ENCODE results near the gene ZNF783.
"Not testable (repeated sequence)": the region's sequence is repeated elsewhere in the genome, so short reads cannot be mapped to it uniquely, and the experiment has no call there.

Gene ZNF783

DNA sequence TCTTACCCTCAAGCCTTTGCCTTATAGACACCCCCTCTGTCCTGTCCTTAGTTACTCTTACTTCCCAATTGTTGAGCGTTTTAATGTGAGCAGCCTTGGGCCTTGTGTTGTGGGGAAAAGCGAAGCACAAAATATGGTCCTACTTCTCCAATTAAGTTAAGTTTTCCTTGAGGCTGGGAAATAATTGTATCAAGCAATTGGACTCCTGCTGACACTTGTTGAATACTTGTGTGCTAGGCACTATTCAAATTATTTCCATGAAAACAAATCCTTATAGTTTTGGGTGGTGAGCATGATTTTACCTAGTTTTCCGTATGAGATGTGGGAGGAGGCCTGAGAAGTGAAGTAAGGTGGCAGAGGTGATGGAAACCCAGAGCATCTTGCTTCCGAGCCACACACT, 5.4 kb upstream of the ZNF783 start:
- peaks cover 44% of the 10 kb centered on the region for H3K36me3 ChIP-seq (ENCODE audit: control insufficient read depth, insufficient read depth, low read length)
- no peak overlapping the region for H3K4me3 ChIP-seq (ENCODE audit: extremely low read depth, insufficient read depth, low read length, poor library complexity, severe bottlenecking)
- H3K9me3 ChIP-seq (ENCODE audit: control insufficient read depth, low read length): no peaks in the 10 kb centered on the region
- 100% methylated on average over 2 of the region's 4 CpGs for WGBS, 2 experiments (ENCODE audit: insufficient coverage in 2 of 2)
- no peaks in the 10 kb centered on the region for H3K4me1 ChIP-seq (ENCODE audit: control insufficient read depth, insufficient read depth, low read length, poor library complexity, severe bottlenecking)
- H3K27ac ChIP-seq (ENCODE audit: low read depth, low read length, severe bottlenecking): no peak overlapping the region

DNA sequence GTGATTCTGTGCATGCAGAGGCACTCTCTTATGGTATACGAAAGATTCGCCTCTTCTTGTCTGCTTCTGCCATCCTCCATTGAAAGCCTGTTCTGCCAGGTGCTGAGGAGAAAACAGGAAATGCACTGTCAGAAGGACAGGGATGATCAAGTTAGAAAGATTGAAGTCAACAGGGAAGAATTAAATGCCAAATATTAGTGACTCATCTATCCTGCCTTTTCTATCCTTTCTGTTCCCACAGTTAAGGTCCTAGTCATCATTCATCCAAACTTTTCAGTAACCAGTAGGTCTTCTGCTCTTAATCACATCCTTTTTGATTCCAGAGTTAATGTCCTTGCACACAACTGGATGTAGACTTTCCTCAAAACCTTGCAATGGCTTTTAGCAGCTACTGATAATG, 4.8 kb upstream of the ZNF783 start:
- no peak overlapping the region for H3K4me3 ChIP-seq (ENCODE audit: extremely low read depth, insufficient read depth, low read length, poor library complexity, severe bottlenecking)
- no peaks in the 10 kb centered on the region for H3K4me1 ChIP-seq (ENCODE audit: control insufficient read depth, insufficient read depth, low read length, poor library complexity, severe bottlenecking)
- H3K9me3 ChIP-seq (ENCODE audit: control insufficient read depth, low read length): no peaks in the 10 kb centered on the region
- 80 to 100% methylated on average over 1 to 2 of the region's 2 CpGs for WGBS, 2 experiments (ENCODE audit: insufficient coverage in 2 of 2)
- peaks cover 39% of the 10 kb centered on the region for H3K36me3 ChIP-seq (ENCODE audit: control insufficient read depth, insufficient read depth, low read length)
- H3K27ac ChIP-seq (ENCODE audit: low read depth, low read length, severe bottlenecking): no peak overlapping the region

DNA sequence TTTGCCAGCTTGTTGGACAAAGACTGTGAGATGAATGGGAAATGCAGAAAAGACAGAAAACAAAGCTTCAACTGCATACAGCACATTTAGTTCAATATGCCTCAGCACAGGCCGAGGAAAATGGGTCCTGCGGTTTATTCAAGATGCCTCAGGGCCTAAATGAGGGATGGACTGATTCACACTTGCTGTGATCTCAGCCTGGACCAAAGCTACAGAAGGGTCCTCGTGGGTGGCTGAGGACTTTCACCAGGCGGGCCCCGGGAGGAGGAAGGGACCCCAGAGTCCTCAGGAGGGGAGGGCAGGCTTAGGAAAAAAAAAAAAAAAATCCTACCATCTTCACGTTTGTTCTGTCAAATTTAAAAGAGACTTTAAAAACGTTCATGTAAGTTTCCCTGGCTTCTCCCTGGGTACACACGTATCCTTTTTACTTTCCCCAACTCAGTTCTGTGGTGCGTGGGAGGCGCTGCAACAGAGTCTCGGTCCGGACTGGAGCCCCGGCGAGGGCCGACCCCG, 624 bp upstream of the ZNF783 start:
- no peaks in the 10 kb centered on the region for H3K4me1 ChIP-seq (ENCODE audit: control insufficient read depth, insufficient read depth, low read length, poor library complexity, severe bottlenecking)
- WGBS, 2 experiments (ENCODE audit: insufficient coverage in 2 of 2): 7 to 16% methylated on average over 12 of the region's 16 CpGs
- no peaks in the 10 kb centered on the region for H3K9me3 ChIP-seq (ENCODE audit: control insufficient read depth, low read length)
- H3K36me3 ChIP-seq (ENCODE audit: control insufficient read depth, insufficient read depth, low read length): peaks cover 24% of the 10 kb centered on the region
- peak overlapping the region; percentile 86 for H3K27ac ChIP-seq (ENCODE audit: low read depth, low read length, severe bottlenecking)
- peak overlapping the region; percentile 47 for H3K4me3 ChIP-seq (ENCODE audit: extremely low read depth, insufficient read depth, low read length, poor library complexity, severe bottlenecking)

DNA sequence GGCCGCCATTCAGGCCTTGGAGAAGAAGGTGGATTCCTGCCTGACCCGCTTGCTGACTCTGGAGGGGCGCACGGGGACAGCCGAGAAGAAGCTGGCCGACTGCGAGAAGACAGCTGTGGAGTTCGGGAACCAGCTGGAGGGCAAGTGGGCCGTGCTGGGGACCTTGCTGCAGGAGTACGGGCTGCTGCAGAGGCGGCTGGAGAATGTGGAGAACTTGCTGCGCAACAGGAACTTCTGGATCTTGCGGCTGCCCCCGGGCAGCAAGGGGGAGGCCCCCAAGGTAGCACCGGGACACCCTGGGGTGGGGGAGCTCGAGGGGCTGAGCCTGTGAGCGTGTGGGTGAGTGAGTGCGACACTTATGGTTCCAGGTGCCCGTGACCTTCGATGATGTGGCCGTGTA, 4.5 kb downstream of the ZNF783 start:
- Histone ChIP-seq H3K36me3 (ENCODE audit: control insufficient read depth, insufficient read depth, low read length) (peaks cover 56% of the 10 kb centered on the region), H3K4me3 (ENCODE audit: extremely low read depth, insufficient read depth, low read length, poor library complexity, severe bottlenecking) (no peak overlapping the region), H3K4me1 (ENCODE audit: control insufficient read depth, insufficient read depth, low read length, poor library complexity, severe bottlenecking) (no peaks in the 10 kb centered on the region), H3K9me3 (ENCODE audit: control insufficient read depth, low read length) (no peaks in the 10 kb centered on the region), H3K27ac (ENCODE audit: low read depth, low read length, severe bottlenecking) (no peak overlapping the region)
- WGBS, 2 experiments (ENCODE audit: insufficient coverage in 2 of 2): 95 to 96% methylated on average over 15 to 21 of the region's 21 CpGs

DNA sequence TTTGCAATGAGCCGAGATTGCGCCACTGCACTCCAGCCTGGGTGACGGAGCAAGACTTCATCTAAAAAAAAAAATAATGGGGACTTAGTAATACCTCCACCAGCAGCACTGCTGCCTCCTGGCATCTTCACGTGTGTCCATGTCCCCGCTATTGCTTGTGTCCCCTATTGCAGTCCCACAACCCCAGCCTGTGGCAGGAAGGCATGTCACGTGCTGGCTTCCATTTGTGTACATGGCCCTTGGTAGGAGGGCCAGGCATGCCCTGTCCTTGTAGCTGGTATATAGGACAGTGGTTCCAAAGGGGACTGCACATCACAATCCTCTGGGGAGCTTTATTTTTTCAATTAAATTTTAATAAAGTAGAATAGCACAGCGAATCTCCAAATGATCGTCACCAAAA, 5.7 kb downstream of the ZNF783 start:
- Histone ChIP-seq H3K4me1 (ENCODE audit: control insufficient read depth, insufficient read depth, low read length, poor library complexity, severe bottlenecking) (no peaks in the 10 kb centered on the region), H3K36me3 (ENCODE audit: control insufficient read depth, insufficient read depth, low read length) (peaks cover 66% of the 10 kb centered on the region), H3K4me3 (ENCODE audit: extremely low read depth, insufficient read depth, low read length, poor library complexity, severe bottlenecking) (no peak overlapping the region), H3K27ac (ENCODE audit: low read depth, low read length, severe bottlenecking) (no peak overlapping the region), H3K9me3 (ENCODE audit: control insufficient read depth, low read length) (no peaks in the 10 kb centered on the region)
- WGBS, 2 experiments (ENCODE audit: insufficient coverage in 2 of 2): 91 to 100% methylated on average over 4 to 6 of the region's 8 CpGs

DNA sequence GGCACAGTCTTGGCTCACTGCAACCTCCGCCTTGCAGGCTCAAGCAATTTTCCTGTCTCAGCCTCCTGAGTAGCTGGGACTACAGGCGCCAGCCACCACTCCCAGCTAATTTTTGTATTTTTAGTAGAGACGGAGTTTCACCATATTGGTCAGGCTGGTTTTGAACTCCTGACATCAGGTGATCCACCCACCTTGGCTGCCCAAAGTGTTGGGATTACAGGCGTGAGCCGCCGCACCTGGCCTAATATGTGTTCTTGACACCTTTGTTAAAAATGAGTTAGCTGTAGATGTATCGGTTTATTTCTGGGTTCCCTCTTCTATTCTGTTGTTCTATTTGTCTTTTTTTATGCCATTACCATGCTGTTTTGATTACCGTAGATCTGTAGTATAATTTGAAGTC, 12.4 kb downstream of the ZNF783 start:
- H3K36me3 ChIP-seq (ENCODE audit: control insufficient read depth, insufficient read depth, low read length): peaks cover 77% of the 10 kb centered on the region
- not testable (repeated sequence) for H3K4me1 ChIP-seq (ENCODE audit: control insufficient read depth, insufficient read depth, low read length, poor library complexity, severe bottlenecking); H3K4me3 ChIP-seq (ENCODE audit: extremely low read depth, insufficient read depth, low read length, poor library complexity, severe bottlenecking); H3K9me3 ChIP-seq (ENCODE audit: control insufficient read depth, low read length); H3K27ac ChIP-seq (ENCODE audit: low read depth, low read length, severe bottlenecking)
- 98 to 100% methylated on average over 4 to 5 of the region's 8 CpGs for WGBS, 2 experiments (ENCODE audit: insufficient coverage in 2 of 2)

DNA sequence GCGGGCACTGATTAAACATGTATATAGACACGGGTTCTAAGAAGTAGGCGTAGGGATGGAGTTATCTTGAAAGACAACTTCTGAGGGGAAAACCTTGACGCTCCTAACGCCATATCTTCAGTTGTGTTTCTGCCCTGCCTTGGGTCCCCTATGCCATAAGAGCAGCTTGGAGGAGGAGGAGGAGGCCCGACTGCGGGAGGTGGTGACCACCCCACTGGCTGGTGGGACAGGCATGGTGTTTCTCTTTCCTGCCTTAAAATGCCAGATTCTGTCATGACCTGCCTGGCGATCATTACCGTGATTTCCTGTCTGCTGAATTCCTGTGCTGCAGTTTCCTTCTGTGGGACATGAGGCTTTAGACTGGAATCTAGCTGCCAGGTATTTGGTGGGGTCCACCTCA, 15.9 kb downstream of the ZNF783 start:
- Histone ChIP-seq H3K4me3 (ENCODE audit: extremely low read depth, insufficient read depth, low read length, poor library complexity, severe bottlenecking) (no peak overlapping the region), H3K9me3 (ENCODE audit: control insufficient read depth, low read length) (no peaks in the 10 kb centered on the region)
- WGBS, 2 experiments (ENCODE audit: insufficient coverage in 2 of 2): 98% methylated on average over 5 to 6 of the region's 9 CpGs

DNA sequence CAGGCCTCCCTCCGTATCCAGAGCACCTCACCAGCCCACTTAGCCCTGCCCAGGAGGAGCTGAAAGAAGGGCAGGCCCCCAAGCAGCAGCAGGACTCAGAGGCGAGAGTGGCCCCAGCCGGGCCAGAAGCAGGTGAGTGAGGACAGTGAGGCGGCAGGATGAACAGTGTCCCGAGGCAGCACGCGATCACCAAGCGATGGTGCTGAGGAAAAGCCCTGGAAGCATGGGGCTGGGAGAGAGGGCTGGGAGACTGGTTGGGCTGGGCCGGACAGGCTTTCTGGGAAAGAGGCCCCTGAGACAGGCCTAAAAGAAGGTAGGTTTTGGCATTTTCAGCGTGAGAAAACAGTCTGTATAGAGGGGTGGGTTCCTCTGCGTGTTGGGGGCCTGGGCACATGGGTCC, 16.4 kb downstream of the ZNF783 start:
- Histone ChIP-seq H3K4me3 (ENCODE audit: extremely low read depth, insufficient read depth, low read length, poor library complexity, severe bottlenecking) (no peak overlapping the region), H3K27ac (ENCODE audit: low read depth, low read length, severe bottlenecking) (no peak overlapping the region), H3K9me3 (ENCODE audit: control insufficient read depth, low read length) (no peaks in the 10 kb centered on the region), H3K4me1 (ENCODE audit: control insufficient read depth, insufficient read depth, low read length, poor library complexity, severe bottlenecking) (peaks cover 6% of the 10 kb centered on the region), H3K36me3 (ENCODE audit: control insufficient read depth, insufficient read depth, low read length) (peaks cover 79% of the 10 kb centered on the region)
- 95 to 96% methylated on average over 10 of the region's 11 CpGs for WGBS, 2 experiments (ENCODE audit: insufficient coverage in 2 of 2)

More for the DNA sequence above, 15.9 kb downstream of the ZNF783 start:
- Histone ChIP-seq H3K27ac (ENCODE audit: low read depth, low read length, severe bottlenecking) (no peak overlapping the region), H3K4me1 (ENCODE audit: control insufficient read depth, insufficient read depth, low read length, poor library complexity, severe bottlenecking) (peaks cover 6% of the 10 kb centered on the region), H3K36me3 (ENCODE audit: control insufficient read depth, insufficient read depth, low read length) (peaks cover 81% of the 10 kb centered on the region)

DNA sequence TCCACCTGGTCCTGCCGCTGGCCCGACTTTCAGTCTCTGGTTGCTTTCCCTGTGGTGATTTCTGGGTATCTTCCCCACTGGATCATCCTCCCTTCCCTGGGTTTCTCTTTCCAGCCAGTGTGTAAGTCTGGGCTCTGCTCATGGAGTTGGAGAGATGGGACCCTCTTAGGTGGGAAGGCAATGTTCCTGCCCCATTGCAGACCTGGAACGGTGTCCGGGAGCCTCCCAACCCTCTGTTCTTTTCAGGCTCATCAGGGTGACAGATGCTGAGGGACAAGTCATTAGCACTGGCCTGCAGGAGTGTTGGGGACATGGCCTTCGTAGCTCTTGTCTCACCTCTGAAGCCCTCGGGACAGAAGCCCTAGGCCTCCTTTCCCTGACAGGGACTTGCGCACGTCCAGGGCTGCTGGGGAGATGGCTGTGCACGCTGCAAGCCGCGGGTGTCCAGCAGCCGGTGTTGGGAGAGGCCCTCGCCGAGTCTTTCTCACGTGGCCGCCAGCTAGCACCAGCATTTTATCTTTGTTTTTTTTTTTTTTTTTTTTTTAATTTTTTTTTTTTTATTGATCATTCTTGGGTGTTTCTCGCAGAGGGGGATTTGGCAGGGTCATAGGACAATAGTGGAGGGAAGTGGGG, 17.2 kb downstream of the ZNF783 start:
- Histone ChIP-seq H3K9me3 (ENCODE audit: control insufficient read depth, low read length) (no peaks in the 10 kb centered on the region), H3K36me3 (ENCODE audit: control insufficient read depth, insufficient read depth, low read length) (peaks cover 76% of the 10 kb centered on the region), H3K4me3 (ENCODE audit: extremely low read depth, insufficient read depth, low read length, poor library complexity, severe bottlenecking) (no peak overlapping the region), H3K27ac (ENCODE audit: low read depth, low read length, severe bottlenecking) (no peak overlapping the region), H3K4me1 (ENCODE audit: control insufficient read depth, insufficient read depth, low read length, poor library complexity, severe bottlenecking) (peaks cover 6% of the 10 kb centered on the region)
- 91 to 92% methylated on average over 7 to 10 of the region's 17 CpGs for WGBS, 2 experiments (ENCODE audit: insufficient coverage in 2 of 2)

DNA sequence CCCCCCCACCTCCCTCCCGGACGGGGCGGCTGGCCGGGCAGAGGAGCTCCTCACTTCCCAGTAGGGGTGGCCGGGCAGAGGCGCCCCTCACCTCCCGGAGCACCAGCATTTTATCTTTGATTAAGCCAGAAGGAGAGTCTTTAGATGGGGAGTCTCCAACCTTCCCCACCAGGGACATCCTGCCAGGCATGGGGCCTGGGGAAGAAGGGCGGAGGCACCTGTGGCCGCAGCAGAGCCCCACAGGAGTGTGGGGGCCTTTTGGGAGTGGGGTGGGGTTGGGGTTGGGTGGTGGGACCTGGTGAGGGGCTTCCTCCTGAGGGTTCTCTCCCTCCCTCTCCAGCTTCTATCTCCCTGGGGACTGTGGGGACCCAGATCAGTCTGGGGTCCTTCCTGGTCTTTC, 18.2 kb downstream of the ZNF783 start:
- H3K4me3 ChIP-seq (ENCODE audit: extremely low read depth, insufficient read depth, low read length, poor library complexity, severe bottlenecking): no peak overlapping the region
- peaks cover 71% of the 10 kb centered on the region for H3K36me3 ChIP-seq (ENCODE audit: control insufficient read depth, insufficient read depth, low read length)
- no peaks in the 10 kb centered on the region for H3K9me3 ChIP-seq (ENCODE audit: control insufficient read depth, low read length)
- WGBS, 2 experiments (ENCODE audit: insufficient coverage in 2 of 2): 90% methylated on average over 2 of the region's 9 CpGs; no CpG with 5 or more reads in 1 of the 2 experiments
- peaks cover 6% of the 10 kb centered on the region for H3K4me1 ChIP-seq (ENCODE audit: control insufficient read depth, insufficient read depth, low read length, poor library complexity, severe bottlenecking)
- H3K27ac ChIP-seq (ENCODE audit: low read depth, low read length, severe bottlenecking): no peak overlapping the region

DNA sequence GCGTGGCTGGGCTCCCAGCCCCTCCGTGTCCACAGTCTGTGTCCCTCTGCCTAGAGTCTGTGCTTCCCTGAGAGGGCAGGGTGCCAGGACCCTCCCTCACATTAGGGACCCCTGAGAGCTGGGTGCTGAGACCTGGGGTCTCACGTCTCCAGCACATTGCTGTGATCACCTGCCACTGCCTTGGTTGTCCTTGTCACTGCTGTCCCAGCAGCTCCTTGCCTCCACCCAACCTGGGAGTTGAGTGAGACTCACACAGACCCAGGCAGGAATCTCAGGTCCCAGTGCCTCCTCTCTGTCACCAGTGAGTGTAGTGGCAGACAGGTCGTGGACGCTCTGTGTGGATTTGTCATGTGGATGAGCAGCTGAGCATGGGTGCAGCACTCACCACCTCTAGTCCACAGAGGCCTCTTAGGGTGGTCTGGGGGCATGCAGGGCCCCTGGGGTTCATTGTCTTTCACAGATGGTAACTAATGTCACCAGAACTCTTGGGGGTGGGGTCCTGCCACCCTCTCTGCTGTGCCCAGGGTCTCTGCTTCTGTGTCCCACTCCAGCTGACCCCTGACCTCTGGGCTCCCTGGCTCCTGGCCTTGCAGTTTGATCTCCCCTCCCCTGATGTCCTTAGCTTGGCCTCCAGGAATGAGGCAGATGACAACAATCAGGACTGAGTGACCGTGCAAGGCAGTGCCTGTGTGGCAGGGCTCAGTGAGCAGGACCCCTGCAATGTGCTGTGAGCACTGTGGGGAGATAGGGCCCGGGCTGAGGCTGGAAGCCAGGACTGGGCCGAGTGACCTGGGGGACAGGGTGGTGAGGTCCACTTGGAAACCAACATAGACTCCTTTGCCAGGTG, 18.9 kb downstream of the ZNF783 start:
- Histone ChIP-seq H3K36me3 (ENCODE audit: control insufficient read depth, insufficient read depth, low read length) (peaks cover 64% of the 10 kb centered on the region), H3K27ac (ENCODE audit: low read depth, low read length, severe bottlenecking) (no peak overlapping the region), H3K4me3 (ENCODE audit: extremely low read depth, insufficient read depth, low read length, poor library complexity, severe bottlenecking) (no peak overlapping the region), H3K9me3 (ENCODE audit: control insufficient read depth, low read length) (no peaks in the 10 kb centered on the region), H3K4me1 (ENCODE audit: control insufficient read depth, insufficient read depth, low read length, poor library complexity, severe bottlenecking) (peaks cover 6% of the 10 kb centered on the region)
- 90 to 94% methylated on average over 6 to 8 of the region's 8 CpGs for WGBS, 2 experiments (ENCODE audit: insufficient coverage in 2 of 2)

Data from mesodermal cell (in vitro differentiated cells).